Stimulated activated CD4-positive, alpha-beta T cell treated with anti-CD3 and anti-CD28 coated beads, TNF-alpha, amount 100 ng/mL, for 48 hours (primary cell): ENCODE measurements around the gene IL4R.
"Not testable (repeated sequence)": the region's sequence is repeated elsewhere in the genome, so short reads cannot be mapped to it uniquely, and the experiment has no call there.

Source experiments
- DNase-seq, 3 donors: peaks; one replicate each; pipeline ENCODE4 v3.0.0-alpha.2; 2020; ENCODE audit warnings: low read depth in 3 of 3

IL4R gene

DNA sequence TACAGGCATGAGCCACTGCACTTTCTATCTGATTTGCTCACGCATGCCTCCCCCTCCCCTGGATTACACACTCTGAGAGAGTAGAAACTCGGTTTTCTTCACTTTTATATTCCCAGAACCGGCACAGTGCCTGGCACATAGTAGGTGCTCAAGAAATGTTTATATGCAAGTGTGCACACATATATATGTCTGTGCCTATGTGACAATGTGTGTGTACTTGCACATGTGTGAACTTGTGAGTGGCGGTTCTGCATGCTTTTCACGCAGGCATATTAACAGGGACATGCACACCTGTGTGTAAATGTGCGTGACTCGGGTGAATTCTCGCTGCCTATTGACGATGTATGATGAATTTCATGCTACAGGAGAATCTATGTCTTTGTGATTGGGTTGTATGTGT, 66.1 kb downstream of the IL4R start:
- no peak for DNase-seq

DNA sequence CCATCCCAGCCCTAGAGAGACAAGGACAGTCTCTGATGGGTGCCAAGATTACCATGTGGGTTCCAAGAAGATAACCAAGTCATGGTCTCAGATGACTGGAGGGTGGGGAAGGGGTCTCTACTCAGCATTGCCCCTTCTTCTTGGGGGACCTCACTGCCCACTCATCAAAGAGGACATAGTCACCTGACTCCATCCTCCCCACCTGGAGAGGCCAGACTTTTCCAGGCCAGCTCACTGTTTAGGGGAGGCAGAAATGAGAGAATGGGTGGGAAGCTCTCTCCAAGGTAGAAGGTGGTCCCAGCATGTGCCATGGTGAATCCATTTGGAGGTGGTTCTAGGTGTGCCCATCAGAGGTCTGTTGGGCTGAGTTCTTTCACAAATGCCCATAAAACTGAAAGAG, 67.5 kb downstream of the IL4R start:
- DNase-seq = no peak

DNA sequence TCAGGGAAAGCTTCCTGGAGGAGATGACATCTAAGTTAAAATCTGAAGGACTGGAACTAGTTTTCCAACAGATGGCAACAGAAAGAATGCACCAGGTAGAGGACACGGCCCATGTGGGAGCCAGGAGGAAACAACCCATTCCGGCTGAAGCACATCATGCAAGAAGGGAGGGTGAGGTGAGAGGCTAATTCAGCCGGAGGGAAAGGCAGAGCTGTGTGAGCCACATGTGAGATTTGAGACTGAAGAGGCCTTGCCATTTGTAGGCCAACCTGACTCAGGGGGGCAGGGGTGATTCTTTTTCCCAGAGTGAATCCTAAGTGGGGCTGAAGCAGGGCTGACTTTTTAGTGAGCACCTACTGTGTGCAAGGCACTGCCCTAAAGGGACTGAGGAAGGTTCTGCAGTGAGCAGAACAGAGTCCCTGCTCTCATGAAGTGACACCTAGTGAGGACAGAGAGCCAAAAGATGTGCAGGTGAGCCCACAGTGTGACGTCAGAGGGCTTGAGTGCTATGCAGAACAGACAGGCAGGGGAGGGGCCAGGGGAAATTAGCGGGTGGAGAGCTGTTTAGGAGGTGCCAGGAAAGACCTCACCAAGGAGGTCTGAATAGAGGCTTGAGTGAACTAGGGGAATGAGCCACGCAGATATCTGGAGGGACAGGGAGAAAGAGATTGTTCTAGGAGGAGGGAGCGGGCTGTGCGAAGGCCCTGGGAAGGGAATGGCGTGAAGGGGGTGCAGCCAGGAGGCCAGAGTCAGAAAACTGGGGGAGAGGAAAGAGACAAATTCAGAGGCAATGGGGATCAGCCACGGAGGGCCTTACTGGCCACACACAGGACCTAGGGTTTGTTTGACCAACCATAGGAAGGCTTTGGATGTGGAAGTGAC, 68.4 kb downstream of the IL4R start:
- DNase-seq = no peak

DNA sequence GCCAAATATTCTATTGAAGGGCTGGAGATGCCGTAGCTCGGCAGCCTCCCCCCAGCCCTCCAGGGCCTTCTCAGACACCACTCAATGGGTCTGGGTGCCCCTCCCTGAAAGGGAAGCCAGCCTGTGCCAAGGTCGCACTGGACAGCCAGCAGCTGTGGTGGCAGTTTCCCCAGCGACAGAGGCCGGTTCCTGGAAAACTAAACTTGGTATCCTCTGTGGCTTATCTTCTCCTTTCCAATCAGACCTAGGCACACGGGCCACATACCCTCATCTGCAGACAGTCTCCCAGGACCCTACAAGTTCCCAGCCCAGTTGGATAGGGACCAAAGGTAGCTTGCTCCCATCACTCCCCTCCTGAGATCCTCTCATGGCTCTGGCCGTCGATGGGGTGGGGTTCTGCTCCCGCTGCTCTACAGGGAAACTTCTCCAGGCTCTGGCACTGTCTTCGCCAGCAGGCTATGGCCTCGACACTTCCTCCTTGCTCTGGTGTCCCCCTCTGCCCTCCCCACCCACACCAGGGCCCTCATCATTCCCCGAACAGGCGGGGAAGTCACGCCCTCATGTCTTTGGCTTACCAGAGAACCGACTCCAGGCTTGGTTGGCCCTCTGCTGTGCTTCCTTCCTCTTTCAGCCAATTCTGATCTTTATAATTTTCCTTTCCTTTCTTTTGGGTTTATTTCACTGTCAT, 69.9 kb downstream of the IL4R start:
- DNase-seq = no peak

DNA sequence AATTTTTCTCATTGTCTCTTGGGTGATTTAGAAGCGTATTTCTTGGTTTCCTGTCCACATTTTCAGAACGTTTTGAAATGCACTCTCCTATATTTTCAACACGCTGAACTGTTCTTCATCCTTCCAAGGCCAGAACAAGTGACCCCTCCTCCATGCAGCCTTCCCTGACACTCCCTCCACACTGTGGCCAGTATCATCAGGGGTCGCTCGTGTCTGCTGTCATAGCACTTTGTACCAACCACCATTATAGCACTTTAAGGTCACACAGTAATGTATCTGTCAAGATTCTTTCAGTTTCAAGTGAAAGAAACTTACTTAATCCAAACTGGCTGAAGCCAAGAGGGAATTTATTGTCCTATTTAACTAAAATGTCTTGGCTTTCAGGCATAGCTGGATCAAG, 70.7 kb downstream of the IL4R start:
- no peak for DNase-seq

DNA sequence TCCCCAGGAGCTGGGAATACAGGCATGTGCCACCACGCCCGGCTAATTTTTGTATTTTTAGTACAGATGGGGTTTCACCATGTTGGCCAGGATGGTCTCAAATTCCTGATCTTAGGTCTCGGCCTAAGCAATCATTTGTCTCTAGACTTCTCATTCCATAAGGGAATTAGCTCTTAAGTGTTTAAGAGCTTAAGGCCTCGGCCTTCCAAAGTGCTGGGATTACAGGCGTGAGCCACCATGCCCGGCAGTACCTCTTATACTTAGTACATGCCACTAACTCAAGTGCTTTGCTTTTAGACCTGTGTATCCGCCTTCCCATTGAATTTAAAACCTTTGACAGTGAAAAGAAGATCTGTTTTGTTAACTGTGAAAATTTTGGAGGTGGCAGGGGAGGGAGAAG, 71.6 kb downstream of the IL4R start:
- no peak for DNase-seq

DNA sequence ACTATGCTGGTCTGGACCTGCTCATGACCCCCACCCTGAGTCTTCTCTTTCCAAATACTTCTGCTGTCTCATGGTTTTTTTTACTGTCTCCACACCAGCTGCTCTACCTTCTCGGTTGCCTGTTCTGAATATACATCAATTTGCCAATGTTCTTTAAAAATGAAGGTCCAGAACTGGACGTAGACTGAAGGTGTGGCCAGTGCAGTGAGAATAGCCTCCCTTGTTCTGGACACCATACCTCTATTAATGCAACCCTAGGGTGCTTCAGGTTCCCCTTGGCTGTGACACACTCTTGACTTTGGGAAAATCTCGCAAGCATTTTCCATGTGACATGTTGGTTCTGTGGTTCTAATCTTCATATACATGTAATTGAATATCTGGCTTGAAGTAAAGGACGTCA, 72.9 kb downstream of the IL4R start:
- no peak for DNase-seq

DNA sequence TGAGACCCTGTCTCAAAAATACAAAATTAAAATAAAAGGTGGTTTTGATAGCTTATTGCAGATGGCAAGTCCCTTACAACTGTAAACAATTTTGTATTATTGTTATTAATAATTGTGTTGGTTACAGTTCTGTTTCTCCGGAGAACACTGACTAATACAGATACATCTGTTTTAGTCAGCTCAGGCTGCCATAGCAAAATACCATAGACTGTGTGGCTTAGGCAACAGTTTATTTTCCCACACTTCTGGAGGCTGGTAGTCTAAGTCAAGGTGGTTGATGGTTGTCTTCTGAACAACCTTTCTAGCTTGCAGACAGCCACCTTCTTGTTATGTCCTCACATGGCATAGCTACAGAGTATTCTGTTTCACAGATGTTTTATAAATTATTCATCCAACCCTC, 74.0 kb downstream of the IL4R start:
- no peak for DNase-seq

DNA sequence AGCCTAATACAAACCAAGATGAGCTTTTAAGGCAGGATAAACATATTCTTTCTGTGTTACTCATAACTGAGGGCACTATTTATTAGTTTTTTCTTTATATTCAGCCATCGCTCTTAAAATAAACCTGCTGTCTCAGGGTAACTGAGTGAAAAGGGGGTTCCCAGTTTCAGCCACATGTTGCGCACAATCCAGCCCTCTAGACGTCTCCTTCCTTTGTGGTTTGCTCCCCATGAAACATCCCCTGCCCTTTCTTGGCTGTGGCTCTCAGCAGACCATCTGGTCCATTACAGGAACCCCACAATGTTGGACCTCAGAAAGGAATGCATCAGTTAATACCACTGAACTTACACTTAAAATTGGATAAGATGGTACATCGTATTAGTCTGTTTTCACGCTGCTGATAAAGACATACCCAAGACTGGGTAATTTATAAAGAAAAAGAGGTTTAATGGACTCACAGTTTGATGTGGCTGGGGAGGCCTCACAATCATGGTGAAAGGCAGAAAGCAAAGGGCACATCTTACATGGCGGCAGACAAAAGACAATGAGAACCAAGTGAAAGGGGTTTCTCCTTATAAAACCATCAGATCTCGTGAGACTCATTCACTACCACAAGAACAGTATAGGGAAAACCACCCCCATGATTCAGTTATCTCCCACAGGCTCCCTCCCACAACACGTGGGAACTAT, 75.6 kb downstream of the IL4R start:
- DNase-seq = no peak

DNA sequence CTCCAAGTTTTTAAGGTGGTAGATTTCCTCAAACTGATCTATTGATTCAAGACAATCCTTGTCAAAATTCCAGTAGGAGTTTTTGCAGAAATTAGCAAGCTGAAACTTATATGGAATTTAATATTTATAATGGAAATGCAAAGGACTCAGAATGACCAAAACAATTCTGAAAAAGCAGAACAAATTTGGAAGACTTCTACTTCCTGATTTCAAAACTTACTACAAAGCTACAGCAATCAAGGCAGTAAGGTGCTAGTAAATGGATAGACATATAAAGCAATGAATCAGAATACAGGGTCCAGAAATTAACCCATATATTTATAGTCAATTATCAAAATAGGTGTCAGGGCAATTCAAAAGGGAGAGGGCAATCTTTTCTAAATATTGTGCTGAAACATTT, 76.4 kb downstream of the IL4R start:
- no peak for DNase-seq

DNA sequence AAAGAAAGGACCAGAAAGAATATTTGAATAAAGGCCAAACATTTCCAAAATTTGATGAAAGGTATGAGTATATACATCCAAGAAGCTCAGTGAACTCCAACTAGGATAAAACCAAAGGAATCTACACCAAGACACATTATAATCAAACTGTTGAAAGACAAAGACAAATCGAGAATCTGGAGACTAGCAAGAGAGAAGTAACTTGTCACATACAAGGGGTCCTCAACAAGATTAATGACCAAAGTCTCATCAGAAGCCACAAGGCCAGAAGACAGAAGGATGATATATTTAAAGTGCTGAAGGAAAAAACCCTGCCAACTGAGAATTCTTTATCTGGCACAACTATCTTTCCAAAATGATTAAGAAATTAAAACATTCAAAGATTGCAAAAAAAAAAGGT, 78.9 kb downstream of the IL4R start:
- no peak for DNase-seq

DNA sequence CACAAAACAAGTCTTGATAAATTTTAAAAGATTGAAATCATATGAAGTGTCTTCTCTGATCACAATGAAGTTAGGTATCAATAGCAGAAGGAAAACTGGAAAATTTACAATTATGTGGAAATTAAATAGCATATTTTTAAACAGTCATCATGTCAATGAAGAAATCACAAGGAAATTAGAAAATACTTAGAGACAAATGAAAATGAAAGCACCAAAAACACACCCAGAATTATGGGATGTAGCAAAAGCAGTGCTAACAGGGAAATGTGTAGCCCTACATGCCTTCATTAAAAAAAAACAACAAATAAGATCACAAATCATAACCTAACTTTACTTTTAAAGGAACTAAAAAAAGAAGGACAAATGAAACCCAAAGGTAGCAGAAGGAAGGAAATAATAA, 80.7 kb downstream of the IL4R start:
- DNase-seq = no peak

DNA sequence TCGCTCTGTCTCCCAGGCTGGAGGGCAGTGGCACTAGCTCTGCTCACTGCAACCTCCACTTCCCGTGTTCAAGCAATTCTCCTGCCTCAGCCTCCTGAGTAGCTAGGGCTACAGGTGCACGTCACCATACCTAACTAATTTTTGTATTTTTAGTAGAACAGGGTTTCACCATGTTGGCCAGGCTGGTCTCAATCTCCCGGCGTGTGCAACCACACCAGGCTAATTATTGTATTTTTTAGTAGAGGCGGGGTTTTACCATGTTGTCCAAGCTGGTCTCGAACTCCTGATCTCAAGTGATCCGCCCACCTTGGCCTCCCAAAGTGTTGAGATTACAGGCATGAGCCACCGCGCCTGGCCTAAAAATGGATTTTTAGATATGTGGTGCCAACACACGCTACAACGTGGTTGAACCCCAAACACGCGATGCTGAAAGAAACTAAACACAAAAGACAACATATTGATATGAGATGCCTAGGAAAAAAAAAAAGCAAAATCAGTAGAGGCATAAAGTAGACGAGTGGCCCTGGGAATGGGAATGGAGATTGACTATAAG, 84.6 kb downstream of the IL4R start:
- not testable (repeated sequence) for DNase-seq

DNA sequence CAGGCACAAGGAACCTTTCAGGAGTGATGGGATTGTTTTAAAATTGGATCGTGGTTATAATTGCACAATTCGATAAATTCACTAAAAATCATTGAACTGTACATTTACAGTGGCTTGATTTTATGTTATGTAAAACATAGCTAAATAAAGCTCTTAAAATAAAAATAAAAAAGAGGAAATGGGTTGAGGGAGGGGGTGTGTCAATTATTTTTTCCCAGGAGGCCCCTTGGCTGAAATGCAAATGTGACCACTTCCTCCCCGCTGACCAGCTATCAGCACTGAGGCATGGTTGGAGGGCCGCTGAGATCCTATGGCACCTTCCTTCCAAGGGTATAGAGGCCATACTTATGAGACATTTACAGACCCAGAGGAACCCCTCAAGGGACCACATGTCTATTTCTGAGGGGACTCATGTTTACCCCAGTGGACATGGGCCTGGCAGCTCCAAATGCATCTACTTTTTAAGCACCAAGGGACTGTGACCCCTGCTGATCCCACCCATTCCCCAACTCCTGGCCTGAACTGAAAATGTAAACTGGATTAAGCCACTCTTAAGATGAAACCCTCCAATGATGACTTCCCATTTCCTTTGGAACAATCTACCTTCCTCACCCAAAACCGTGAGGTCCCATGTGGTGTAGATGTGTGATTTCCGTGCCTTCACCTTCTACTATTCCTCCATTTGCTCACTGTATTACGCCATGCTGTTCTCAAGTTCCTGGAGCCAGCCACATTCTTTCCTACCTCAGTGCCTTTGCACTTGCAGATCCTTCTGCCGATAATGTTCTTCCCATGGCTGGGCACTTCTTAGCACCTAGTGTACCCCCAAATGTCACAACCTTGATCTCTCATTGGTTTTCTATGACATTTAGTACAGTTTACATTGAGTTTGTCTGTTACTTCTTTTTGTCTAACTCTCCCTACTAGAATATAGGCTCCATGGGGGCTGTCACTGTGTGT, 85.4 kb downstream of the IL4R start:
- DNase-seq = no peak

DNA sequence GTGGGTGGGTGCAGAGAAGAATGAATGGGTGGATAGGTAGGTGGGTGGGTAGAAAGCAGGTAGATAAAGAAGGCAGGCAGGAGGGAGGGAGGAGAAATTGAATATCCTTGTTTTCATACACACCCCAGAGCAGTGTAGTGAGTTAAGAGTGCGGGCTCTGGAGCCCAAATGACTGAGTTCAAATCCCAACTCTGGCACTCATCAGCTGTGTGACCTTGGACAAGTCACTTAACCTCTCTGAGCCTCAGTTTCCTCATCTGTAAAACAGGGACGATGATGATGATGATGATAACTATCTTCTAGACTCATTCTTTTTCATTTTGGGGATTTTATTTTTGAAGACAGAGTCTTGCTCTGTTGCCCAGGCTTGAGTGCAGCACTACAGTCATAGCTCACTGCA, 86.2 kb downstream of the IL4R start:
- no peak for DNase-seq

DNA sequence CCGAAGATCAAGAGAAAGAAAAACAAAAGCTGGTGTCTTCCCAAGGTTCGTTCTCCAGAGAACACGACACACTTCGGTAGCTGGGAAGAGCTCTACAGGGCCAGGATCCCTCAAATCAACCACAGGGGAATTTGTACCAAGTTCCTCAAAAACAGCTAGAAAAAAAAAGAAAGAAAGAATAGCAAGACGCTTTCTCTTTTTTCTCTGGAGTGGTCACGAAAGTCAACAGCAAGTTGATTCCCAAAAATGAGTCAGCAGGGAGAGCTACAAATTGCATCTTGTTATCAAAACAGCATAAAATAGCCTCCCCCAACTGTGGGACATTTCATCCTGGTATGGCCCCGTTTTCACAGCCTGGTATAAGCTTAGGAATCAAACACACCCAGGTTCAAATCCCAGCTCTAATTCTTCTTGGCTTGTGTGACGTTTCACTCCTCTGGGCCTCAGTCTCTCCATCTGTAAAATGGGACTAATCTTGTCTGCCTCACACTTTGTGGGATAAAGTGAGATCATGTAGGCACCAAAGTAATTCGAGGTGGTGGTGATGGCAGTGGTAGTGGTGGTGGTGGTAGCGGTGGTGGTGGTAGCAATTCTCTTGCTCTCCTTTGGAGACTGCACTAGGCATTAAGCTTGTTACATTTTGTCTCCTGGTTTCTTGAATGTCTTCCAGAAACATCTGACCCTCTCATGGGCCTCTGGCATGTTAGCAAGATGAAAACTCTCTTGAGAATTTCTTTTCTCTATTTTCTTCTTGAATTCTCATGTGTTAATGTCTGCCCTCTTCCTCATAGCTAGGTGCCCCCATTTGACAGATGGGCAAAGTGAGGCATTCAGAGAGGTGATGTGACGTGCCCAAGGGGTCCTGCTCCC, 87.2 kb downstream of the IL4R start:
- no peak for DNase-seq

DNA sequence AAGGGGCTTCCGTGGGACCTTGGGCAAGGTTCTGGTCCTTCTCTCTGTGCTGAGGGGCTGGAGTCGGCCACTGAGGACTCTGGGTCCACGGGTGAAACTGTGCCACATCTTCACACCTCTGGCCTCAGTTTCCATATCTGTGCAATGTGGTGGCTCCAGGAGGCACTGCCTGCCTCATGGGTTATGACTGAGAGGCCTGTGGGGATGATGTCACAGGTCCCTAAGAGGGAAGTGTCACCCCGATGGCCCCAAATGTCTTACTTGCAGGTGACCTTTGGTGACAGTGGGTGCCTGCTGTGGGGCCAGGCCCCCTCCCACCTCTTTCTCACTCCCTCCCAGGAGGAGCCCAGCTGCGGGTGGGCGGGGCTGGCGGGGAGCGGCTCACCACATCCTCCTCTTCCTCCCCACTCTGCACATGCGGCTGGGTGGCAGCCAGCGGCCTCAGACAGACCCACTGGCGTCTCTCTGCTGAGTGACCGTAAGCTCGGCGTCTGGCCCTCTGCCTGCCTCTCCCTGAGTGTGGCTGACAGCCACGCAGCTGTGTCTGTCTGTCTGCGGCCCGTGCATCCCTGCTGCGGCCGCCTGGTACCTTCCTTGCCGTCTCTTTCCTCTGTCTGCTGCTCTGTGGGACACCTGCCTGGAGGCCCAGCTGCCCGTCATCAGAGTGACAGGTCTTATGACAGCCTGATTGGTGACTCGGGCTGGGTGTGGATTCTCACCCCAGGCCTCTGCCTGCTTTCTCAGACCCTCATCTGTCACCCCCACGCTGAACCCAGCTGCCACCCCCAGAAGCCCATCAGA, 88.2 kb downstream of the IL4R start, which contains the start of gene IL21R:
Gene IL21R, plus strand, starts transcription at position 407 of the 801 bp plus-strand sequence. CDS start 27,898 bp downstream, outside the sequence.
- DNase-seq = peak in 2 of 3 donors; percentile 81 to 85

DNA sequence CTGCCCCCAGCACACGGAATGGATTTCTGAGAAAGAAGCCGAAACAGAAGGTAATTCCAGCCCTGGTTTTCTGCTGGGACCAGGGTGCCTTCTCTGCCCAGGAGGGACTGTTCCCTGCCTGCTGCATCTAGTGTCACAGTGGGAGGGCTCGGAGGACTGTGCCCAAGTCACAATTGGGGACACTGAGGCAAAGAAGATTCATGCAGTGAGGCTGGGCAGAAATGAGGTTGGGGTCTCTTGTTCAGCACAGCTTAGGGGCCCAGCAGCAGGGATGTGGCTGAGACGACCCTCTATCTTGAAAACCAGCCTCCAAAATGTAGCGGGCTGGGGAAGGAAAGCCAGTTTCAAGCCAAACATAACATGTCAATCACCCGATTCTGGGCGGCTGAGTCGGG, 88.8 kb downstream of the IL4R start:
- DNase-seq = no peak

DNA sequence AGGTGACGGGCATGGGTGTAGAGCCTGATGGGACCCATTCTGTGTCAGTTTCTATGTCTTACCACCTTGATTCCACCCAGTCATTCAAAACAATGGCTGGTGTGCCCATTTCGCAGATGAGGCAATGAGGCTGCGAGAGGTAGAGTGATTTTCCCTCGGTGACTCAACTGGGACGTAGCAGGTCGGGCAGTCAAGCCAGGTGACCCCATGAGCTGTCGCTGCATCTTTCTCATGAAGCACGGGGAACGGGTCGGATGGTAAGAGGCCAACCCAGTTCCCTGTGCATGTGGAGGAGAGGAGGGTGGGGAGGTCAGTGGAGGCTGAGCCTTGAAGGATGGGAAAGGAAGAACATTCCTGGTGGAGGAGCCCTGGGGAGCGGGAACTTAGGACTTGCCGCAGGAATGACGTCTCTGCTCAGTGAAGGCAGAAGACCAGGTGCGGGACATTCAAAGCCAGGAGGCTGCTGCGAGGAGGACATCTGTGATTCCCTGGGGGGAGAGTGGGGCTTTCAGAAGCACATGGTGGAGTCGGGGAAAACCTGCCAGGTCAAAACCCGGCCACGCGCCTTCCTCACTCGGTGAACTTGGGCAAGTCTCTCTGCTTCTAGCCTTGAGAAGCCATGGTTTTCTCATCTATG, 89.3 kb downstream of the IL4R start:
- no peak for DNase-seq
